Tibial nerve (tissue), 4 donors: ENCODE results near the gene ROBO1. TPM values are rescaled to one million over a fixed set of nuclear protein-coding genes. Genes with fewer than 3 reads are reported as not detected.

Source experiments
- DNase-seq, 2 donors: peaks; one replicate each; pipeline ENCODE4 v3.0.0-alpha.2; 2019; ENCODE audit warnings: low spot score in 2 of 2
- H3K27ac ChIP-seq, 4 donors: fragments of 200-600 bp; sonication (generic) in 3 of 4; one replicate each; pipeline ENCODE4 v1.5.1; 2017 to 2019; ENCODE audit warnings: mild to moderate bottlenecking in 1 of 4
- H3K27me3 ChIP-seq, 2 donors: fragments of 200-600 bp; sonication (generic) in 1 of 2; one replicate each; pipeline versions ENCODE4 v1.5.1 to v1.6.0; 2017 to 2019
- H3K36me3 ChIP-seq, 3 donors: fragments of 200-600 bp; sonication (generic); one replicate each; pipeline ENCODE4 v1.5.1; 2018 to 2019
- H3K4me1 ChIP-seq, 4 donors: fragments of 200-600 bp; sonication (generic) in 3 of 4; one replicate each; pipeline ENCODE4 v1.5.1; 2017 to 2019
- H3K4me3 ChIP-seq, 4 donors: fragments of 200-600 bp; sonication (generic) in 3 of 4; one replicate each; pipeline ENCODE4 v1.5.1; 2017 to 2019; ENCODE audit warnings: mild to moderate bottlenecking in 1 of 4, moderate library complexity in 1 of 4
- H3K9me3 ChIP-seq, 4 donors: fragments of 200-600 bp; sonication (generic) in 3 of 4; one replicate each; pipeline ENCODE4 v1.5.1; 2017 to 2019
- EP300 ChIP-seq, 2 donors: sonication (generic); formaldehyde crosslinking; IDR thresholded peaks; one replicate each; pipeline ENCODE4 v1.6.1; 2017; ENCODE audit warnings: antibody characterized with exemption in 2 of 2, mild to moderate bottlenecking in 1 of 2
- POLR2A ChIP-seq, 2 donors: fragments of 450-650 bp; IDR thresholded peaks; one replicate each; pipeline ENCODE4 v1.6.1; 2017; ENCODE audit warnings: antibody characterized with exemption in 2 of 2, mild to moderate bottlenecking in 2 of 2, moderate library complexity in 2 of 2
- WGBS, 2 donors: methylation state at CpG; one replicate each; pipeline ENCODE4 v1.1.5; 2018; 5-methylcytosine and 5-hydroxymethylcytosine counted together
- total RNA-seq, 4 donors: library from RNA; depleted of rRNA; stranded (reverse); fragments of >200 nt; gene quantifications; one replicate each; pipeline ENCODE4 v1.1.0, GENCODE V29; 2016
- TF ChIP-seq, protein P1 (sequence below), 5 experiments: fragments of 200-600 bp in 3 of 5; fragments of 450-650 bp in 2 of 5; sonication (generic) in 3 of 5; IDR thresholded peaks; one replicate each; pipeline ENCODE4 v1.5.1; 2016 to 2019; ENCODE audit warnings: antibody characterized with exemption in 5 of 5, mild to moderate bottlenecking in 3 of 5, moderate library complexity in 2 of 5

Gene ROBO1
- total RNA-seq, 4 donors from 2014 or later = 12.6 to 27.8 (median 23.1) TPM

DNA sequence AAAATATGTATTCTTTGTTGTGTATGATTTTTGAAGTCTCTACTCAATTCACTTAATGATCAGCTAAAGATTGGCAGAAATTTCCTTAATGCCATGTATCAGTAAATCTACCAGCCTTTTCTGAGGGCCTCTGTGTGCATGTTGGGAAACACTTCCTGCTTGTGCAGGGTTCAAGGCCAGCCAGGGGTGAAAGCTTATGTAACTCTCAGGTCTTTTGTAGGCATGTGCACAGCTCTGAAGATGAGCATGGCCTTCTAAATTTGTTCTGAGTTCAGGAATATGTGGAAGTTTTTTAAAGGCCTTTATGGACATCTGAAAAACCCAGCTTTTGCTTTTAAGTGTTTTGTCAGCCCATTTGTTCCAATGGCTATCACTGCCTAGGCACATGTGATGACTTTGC is 82.7 kb downstream of the ROBO1 start:
- no peak overlapping the region for H3K4me3 ChIP-seq
- no peaks in the 10 kb centered on the region for H3K4me1 ChIP-seq
- peaks cover 0 to 6% (median 0%) of the 10 kb centered on the region in 4 donors for H3K9me3 ChIP-seq
- no peak overlapping the region for H3K27ac ChIP-seq
- TF ChIP-seq, protein P1, sequence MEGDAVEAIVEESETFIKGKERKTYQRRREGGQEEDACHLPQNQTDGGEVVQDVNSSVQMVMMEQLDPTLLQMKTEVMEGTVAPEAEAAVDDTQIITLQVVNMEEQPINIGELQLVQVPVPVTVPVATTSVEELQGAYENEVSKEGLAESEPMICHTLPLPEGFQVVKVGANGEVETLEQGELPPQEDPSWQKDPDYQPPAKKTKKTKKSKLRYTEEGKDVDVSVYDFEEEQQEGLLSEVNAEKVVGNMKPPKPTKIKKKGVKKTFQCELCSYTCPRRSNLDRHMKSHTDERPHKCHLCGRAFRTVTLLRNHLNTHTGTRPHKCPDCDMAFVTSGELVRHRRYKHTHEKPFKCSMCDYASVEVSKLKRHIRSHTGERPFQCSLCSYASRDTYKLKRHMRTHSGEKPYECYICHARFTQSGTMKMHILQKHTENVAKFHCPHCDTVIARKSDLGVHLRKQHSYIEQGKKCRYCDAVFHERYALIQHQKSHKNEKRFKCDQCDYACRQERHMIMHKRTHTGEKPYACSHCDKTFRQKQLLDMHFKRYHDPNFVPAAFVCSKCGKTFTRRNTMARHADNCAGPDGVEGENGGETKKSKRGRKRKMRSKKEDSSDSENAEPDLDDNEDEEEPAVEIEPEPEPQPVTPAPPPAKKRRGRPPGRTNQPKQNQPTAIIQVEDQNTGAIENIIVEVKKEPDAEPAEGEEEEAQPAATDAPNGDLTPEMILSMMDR (IDR thresholded peaks at IDR 0.05) = no peak
- no peaks in the 10 kb centered on the region for H3K36me3 ChIP-seq
- H3K27me3 ChIP-seq = no peaks in the 10 kb centered on the region
- DNase-seq = no peak

DNA sequence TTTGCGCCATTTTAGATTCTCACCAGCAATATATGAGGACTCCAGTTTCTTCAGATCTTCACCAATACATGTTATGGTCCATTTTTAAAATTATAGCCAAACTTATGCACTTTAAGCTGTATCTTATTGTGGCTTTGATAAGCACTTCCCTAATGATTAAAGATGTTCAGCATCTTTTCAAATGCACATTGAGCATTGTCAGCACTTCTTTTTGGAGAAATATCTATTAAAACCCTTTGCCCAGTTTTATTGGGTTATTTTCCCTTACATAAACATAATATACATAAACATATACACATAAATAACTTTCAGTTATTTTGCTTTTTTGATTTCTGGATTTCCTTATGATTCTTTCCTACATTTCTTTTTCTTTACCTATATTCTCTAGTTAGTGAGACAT is 83.8 kb downstream of the ROBO1 start:
- no peaks in the 10 kb centered on the region for H3K4me1 ChIP-seq
- TF ChIP-seq EP300 (IDR thresholded peaks at IDR 0.05) (no peak), POLR2A (IDR thresholded peaks at IDR 0.05) (no peak)
- TF ChIP-seq, protein P1 (IDR thresholded peaks at IDR 0.05) = no peak
- H3K27me3 ChIP-seq = no peaks in the 10 kb centered on the region
- no peak for DNase-seq
- WGBS, 2 donors = 94 to 97% methylated on average over 1 of the region's 1 CpG
- H3K4me3 ChIP-seq = no peak overlapping the region
- H3K36me3 ChIP-seq = no peaks in the 10 kb centered on the region
- peaks cover 0 to 6% (median 0%) of the 10 kb centered on the region in 4 donors for H3K9me3 ChIP-seq
- H3K27ac ChIP-seq = no peak overlapping the region

DNA sequence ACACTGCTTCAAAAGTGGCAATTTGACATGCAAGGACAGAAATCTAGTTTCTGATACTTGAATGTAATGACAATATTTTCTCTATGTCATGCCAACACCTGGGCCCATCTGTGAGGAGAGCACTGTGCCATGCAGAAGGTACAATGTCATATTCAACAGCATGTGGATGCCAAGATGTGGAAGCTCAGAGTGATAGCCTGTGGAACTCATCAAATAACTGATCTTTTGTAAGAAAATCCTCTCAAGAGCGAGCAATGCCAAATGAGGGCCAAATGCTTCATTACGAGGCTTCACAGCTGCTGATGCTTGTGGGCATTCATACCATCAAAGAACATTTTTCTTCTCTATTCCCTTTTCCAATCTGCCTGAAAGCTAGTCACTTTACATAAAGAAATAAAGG is 95.1 kb downstream of the ROBO1 start:
- no peaks in the 10 kb centered on the region for H3K36me3 ChIP-seq
- WGBS, 2 donors = 42 to 53% methylated on average over 2 of the region's 2 CpGs
- H3K9me3 ChIP-seq = no peaks in the 10 kb centered on the region
- no peak overlapping the region for H3K4me3 ChIP-seq
- H3K27me3 ChIP-seq = no peaks in the 10 kb centered on the region
- TF ChIP-seq, protein P1 (IDR thresholded peaks at IDR 0.05) = no peak
- TF ChIP-seq EP300 (IDR thresholded peaks at IDR 0.05) (no peak), POLR2A (IDR thresholded peaks at IDR 0.05) (no peak)
- H3K4me1 ChIP-seq = no peaks in the 10 kb centered on the region
- no peak for DNase-seq
- H3K27ac ChIP-seq = no peak overlapping the region

DNA sequence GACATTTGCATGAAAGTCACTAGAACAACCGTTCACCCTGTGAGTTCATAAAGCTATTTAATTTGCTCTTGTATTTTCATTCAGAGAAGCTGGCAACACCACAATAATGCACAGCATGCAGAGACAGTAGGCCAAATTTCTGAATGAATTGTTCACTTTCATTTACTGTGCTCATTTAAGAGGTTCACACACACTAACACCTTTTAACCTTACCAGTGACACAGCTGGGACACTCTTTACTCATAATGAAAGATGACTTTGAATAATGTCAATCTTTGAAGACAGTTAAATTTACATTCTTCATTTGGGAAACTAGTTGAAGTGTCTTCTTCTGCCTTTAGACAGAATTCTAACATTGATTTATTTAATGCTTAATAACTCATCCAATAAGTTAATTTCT is 95.7 kb downstream of the ROBO1 start:
- DNase-seq = no peak
- TF ChIP-seq EP300 (IDR thresholded peaks at IDR 0.05) (no peak), POLR2A (IDR thresholded peaks at IDR 0.05) (no peak)
- TF ChIP-seq, protein P1 (IDR thresholded peaks at IDR 0.05) = no peak
- Histone ChIP-seq H3K4me1 (no peaks in the 10 kb centered on the region), H3K36me3 (no peaks in the 10 kb centered on the region), H3K4me3 (no peak overlapping the region), H3K9me3 (no peaks in the 10 kb centered on the region), H3K27me3 (no peaks in the 10 kb centered on the region), H3K27ac (no peak overlapping the region)
- 47 to 79% methylated on average over 1 of the region's 1 CpG for WGBS, 2 donors

DNA sequence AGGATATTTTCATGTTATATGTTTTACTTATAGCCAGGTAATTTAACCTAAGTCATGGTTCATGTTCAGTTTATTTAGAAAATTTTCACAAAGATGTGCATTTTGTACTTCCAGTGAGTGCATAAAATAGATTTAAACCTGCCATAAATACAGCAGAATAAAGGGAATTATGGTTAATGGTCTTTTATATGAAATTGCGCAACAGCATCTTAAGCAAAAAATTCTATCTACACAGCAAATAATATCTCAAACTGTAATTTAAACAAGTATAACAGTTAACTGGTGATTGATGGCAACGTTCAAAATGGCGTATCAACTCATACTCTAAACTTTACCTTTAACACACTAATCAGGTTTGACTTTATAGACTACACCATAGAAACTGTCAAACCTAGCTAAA is 97.6 kb downstream of the ROBO1 start:
- H3K9me3 ChIP-seq = no peaks in the 10 kb centered on the region
- H3K27me3 ChIP-seq = no peaks in the 10 kb centered on the region
- DNase-seq = no peak
- H3K36me3 ChIP-seq = no peaks in the 10 kb centered on the region
- H3K27ac ChIP-seq = no peak overlapping the region
- 57 to 74% methylated on average over 3 of the region's 3 CpGs for WGBS, 2 donors
- H3K4me3 ChIP-seq = no peak overlapping the region
- TF ChIP-seq EP300 (IDR thresholded peaks at IDR 0.05) (no peak), POLR2A (IDR thresholded peaks at IDR 0.05) (no peak)
- TF ChIP-seq, protein P1 (IDR thresholded peaks at IDR 0.05) = no peak
- H3K4me1 ChIP-seq = no peaks in the 10 kb centered on the region
